NCI-H526 (cell line): Measurements from ENCODE around the gene TIAL1.
"Not testable (repeated sequence)": the region's sequence is repeated elsewhere in the genome, so short reads cannot be mapped to it uniquely, and the experiment has no call there.

Experiments used
- DNase-seq, 2 experiments: peaks; one replicate each; lab custom pipeline; 2025; lab: John Stamatoyannopoulos, UW

Gene TIAL1

GRCh38 chr10:119613741-119614140 lies 17.0 kb upstream of the TIAL1 start:
- DNase-seq: no peak

- DNase-seq: no peak
Observed at GRCh38 chr10:119611433-119611832, 14.7 kb upstream of the TIAL1 start.

GRCh38 chr10:119609516-119609915 lies 12.8 kb upstream of the TIAL1 start:
- DNase-seq: no peak

GRCh38 chr10:119608316-119609155 lies 11.8 kb upstream of the TIAL1 start:
- peak in 1 of 2 experiments; percentile 55 for DNase-seq

GRCh38 chr10:119604468-119604867 lies 7.7 kb upstream of the TIAL1 start:
- DNase-seq: no peak

- DNase-seq: peak in 1 of 2 experiments; percentile 32
Observed at GRCh38 chr10:119602241-119603095, 5.7 kb upstream of the TIAL1 start.

- no peak for DNase-seq
Observed at GRCh38 chr10:119598397-119598796, 1.6 kb upstream of the TIAL1 start.

GRCh38 chr10:119597405-119598186 lies 832 bp upstream of the TIAL1 start:
- no peak for DNase-seq

GRCh38 chr10:119595676-119596515 lies 868 bp downstream of the TIAL1 start:
- DNase-seq: peak in 1 of 2 experiments; percentile 57

- DNase-seq: no peak
Observed at GRCh38 chr10:119595134-119595675, 1.6 kb downstream of the TIAL1 start.

- DNase-seq: no peak
Observed at GRCh38 chr10:119588071-119588470, 8.7 kb downstream of the TIAL1 start.

- DNase-seq: no peak
Observed at GRCh38 chr10:119578355-119578754, 18.4 kb downstream of the TIAL1 start.

GRCh38 chr10:119575991-119576390 lies 20.8 kb downstream of the TIAL1 start:
- DNase-seq: no peak

GRCh38 chr10:119575506-119575905 lies 21.3 kb downstream of the TIAL1 start:
- no peak for DNase-seq

- no peak for DNase-seq
Observed at GRCh38 chr10:119567978-119568377, 28.8 kb downstream of the TIAL1 start.

- DNase-seq: no peak
Observed at GRCh38 chr10:119562097-119562496, 34.7 kb downstream of the TIAL1 start.

- not testable (repeated sequence) for DNase-seq
Observed at GRCh38 chr10:119559511-119559910, 37.3 kb downstream of the TIAL1 start.

GRCh38 chr10:119556081-119556480 lies 40.7 kb downstream of the TIAL1 start:
- not testable (repeated sequence) for DNase-seq

GRCh38 chr10:119555178-119555784 lies 41.5 kb downstream of the TIAL1 start:
- no peak for DNase-seq

GRCh38 chr10:119550827-119551226 lies 45.9 kb downstream of the TIAL1 start:
- DNase-seq: no peak
